ENCODE results near the gene GRK5.

DNA sequence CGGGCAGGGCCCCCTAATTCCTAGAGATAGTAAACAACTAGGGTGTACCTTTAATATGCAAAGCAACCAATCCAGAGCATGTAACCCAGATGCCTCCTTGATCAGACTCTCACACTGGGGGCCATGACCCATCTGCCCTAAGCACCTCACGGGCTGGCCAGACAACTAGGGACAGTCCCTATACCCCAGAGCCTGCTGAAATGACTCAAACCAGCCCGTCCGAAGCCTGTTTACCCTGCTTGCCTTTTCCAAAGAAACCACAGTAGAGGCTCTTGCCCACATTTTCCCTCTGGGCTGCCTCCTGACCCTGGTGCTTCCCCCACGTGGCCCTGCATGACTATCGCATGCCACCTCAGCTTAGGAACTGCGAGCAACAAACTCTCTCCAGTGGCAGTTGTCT lies 288.9 kb downstream of the GRK5 start:
- TF ChIP-seq, protein P1, sequence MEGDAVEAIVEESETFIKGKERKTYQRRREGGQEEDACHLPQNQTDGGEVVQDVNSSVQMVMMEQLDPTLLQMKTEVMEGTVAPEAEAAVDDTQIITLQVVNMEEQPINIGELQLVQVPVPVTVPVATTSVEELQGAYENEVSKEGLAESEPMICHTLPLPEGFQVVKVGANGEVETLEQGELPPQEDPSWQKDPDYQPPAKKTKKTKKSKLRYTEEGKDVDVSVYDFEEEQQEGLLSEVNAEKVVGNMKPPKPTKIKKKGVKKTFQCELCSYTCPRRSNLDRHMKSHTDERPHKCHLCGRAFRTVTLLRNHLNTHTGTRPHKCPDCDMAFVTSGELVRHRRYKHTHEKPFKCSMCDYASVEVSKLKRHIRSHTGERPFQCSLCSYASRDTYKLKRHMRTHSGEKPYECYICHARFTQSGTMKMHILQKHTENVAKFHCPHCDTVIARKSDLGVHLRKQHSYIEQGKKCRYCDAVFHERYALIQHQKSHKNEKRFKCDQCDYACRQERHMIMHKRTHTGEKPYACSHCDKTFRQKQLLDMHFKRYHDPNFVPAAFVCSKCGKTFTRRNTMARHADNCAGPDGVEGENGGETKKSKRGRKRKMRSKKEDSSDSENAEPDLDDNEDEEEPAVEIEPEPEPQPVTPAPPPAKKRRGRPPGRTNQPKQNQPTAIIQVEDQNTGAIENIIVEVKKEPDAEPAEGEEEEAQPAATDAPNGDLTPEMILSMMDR (conservative IDR thresholded peaks at IDR 0.05; ENCODE audit: low read length) = no peak
- no peak for TF ChIP-seq EZH2phosphoT487 (IDR thresholded peaks at IDR 0.05; ENCODE audit: borderline replicate concordance)

Measured in Loucy (cell line).